OCI-LY3 (cell line): ENCODE measurements around the gene SNTG2.

Source experiments
- H2AFZ ChIP-seq: fragments of 200-600, 300-600 bp; shearing (Covaris generic); 2 replicates; pipeline ENCODE4 v1.6.0; 2014; ENCODE audit warnings: antibody characterized with exemption, low read depth, low read length
- H3K27ac ChIP-seq: fragments of 200-600, 300-600 bp; sonication (generic); 2 replicates; pipeline ENCODE4 v1.5.1; 2014; ENCODE audit warnings: mild to moderate bottlenecking, low read length, moderate library complexity, mixed read lengths
- H3K27me3 ChIP-seq: fragments of 200-600, 300-600 bp; sonication (generic); 2 replicates; pipeline ENCODE4 v1.6.1; 2014; ENCODE audit warnings: low read depth, low read length, mixed read lengths
- H3K36me3 ChIP-seq: fragments of 200-600, 300-600 bp; sonication (generic); replicated peaks from 2 replicates; pipeline ENCODE3; 2014; ENCODE audit warnings: low read depth, low read length, mixed read lengths
- H3K4me1 ChIP-seq: fragments of 300-600, 200-600 bp; sonication (generic); 2 replicates; pipeline ENCODE4 v1.6.1; 2014; ENCODE audit warnings: low read length, mixed read lengths
- H3K4me2 ChIP-seq: fragments of 200-600, 300-600 bp; sonication (generic); 2 replicates; pipeline ENCODE4 v1.6.1; 2014; ENCODE audit warnings: low read length, mixed read lengths
- H3K4me3 ChIP-seq: fragments of 300-600, 200-600 bp; sonication (generic); 2 replicates; pipeline ENCODE4 v1.5.1; 2014; ENCODE audit warnings: antibody characterized with exemption, mild to moderate bottlenecking, low read length, moderate library complexity
- H3K79me2 ChIP-seq: fragments of 300-600, 200-600 bp; shearing (Covaris generic); 2 replicates; pipeline ENCODE4 v1.6.1; 2014; ENCODE audit warnings: mild to moderate bottlenecking, low read length, mixed read lengths
- H3K9ac ChIP-seq: fragments of 300-600, 200-600 bp; shearing (Covaris generic); 2 replicates; pipeline ENCODE4 v1.6.0; 2014; ENCODE audit warnings: mild to moderate bottlenecking, low read length, moderate library complexity
- H3K9me3 ChIP-seq: fragments of 200-600, 300-600 bp; shearing (Covaris generic); 2 replicates; pipeline ENCODE4 v1.6.1; 2014; ENCODE audit warnings: low read length, mixed read lengths; ENCODE audit not compliant: insufficient read depth
- H4K20me1 ChIP-seq: fragments of 200-600, 300-600 bp; sonication (generic); 2 replicates; pipeline ENCODE4 v1.6.1; 2016; ENCODE audit warnings: low read length, mixed read lengths; ENCODE audit not compliant: insufficient read depth
- CTCF ChIP-seq: fragments of 200-600, 300-600 bp; sonication (generic); IDR thresholded peaks from 2 replicates; pipeline ENCODE4 v1.5.1; 2014; ENCODE audit warnings: antibody characterized with exemption, low read length, low read depth
- EZH2phosphoT487 ChIP-seq: fragments of 200-600 bp; shearing (Covaris generic); IDR thresholded peaks from 2 replicates; pipeline ENCODE4 v1.6.1; 2018; ENCODE audit warnings: antibody characterized with exemption, mixed run types, low read depth

Gene SNTG2

GRCh38 chr2:1028831-1029230 is 78.2 kb downstream of the SNTG2 start:
- H3K27me3 ChIP-seq, result no peaks in the 10 kb centered on the region; the same call in 1 of the 2 replicates
- no peak for TF ChIP-seq CTCF
- no peak overlapping the region for H3K4me3 ChIP-seq
- H3K27ac ChIP-seq, result no peak overlapping the region
- H2AFZ ChIP-seq, result no peak overlapping the region
- H4K20me1 ChIP-seq, result no peaks in the 10 kb centered on the region
- H3K79me2 ChIP-seq, result no peaks in the 10 kb centered on the region
- no peaks in the 10 kb centered on the region for H3K9me3 ChIP-seq
- H3K4me2 ChIP-seq, result no peak overlapping the region
- H3K36me3 ChIP-seq, result no peaks in the 10 kb centered on the region
- H3K4me1 ChIP-seq, result no peaks in the 10 kb centered on the region
- no peak overlapping the region for H3K9ac ChIP-seq

- Histone ChIP-seq H3K27me3 (no peaks in the 10 kb centered on the region; the same call in 1 of the 2 replicates), H3K9me3 (no peaks in the 10 kb centered on the region), H2AFZ (no peak overlapping the region), H3K4me3 (no peak overlapping the region), H3K36me3 (no peaks in the 10 kb centered on the region), H3K4me2 (no peak overlapping the region), H3K79me2 (no peaks in the 10 kb centered on the region), H3K4me1 (no peaks in the 10 kb centered on the region), H3K9ac (no peak overlapping the region), H4K20me1 (no peaks in the 10 kb centered on the region), H3K27ac (no peak overlapping the region)
- TF ChIP-seq CTCF, result no peak
- TF ChIP-seq EZH2phosphoT487, result no peak
Observed at GRCh38 chr2:1032030-1032429, 81.4 kb downstream of the SNTG2 start.

- Histone ChIP-seq H3K36me3 (no peaks in the 10 kb centered on the region), H3K27ac (no peak overlapping the region), H3K9ac (no peak overlapping the region), H3K27me3 (peaks cover 4% of the 10 kb centered on the region; the same call in 1 of the 2 replicates), H3K4me3 (no peak overlapping the region), H3K4me2 (no peak overlapping the region), H4K20me1 (no peaks in the 10 kb centered on the region), H3K4me1 (no peaks in the 10 kb centered on the region), H3K79me2 (no peaks in the 10 kb centered on the region), H3K9me3 (no peaks in the 10 kb centered on the region), H2AFZ (no peak overlapping the region)
- TF ChIP-seq CTCF (no peak), EZH2phosphoT487 (no peak)
Observed at GRCh38 chr2:1033069-1033468, 82.4 kb downstream of the SNTG2 start.

GRCh38 chr2:1037066-1037465 is 86.4 kb downstream of the SNTG2 start:
- H3K79me2 ChIP-seq, result no peaks in the 10 kb centered on the region
- peaks cover 11% of the 10 kb centered on the region for H3K27me3 ChIP-seq
- no peaks in the 10 kb centered on the region for H3K9me3 ChIP-seq
- TF ChIP-seq EZH2phosphoT487 (no peak), CTCF (no peak)
- no peaks in the 10 kb centered on the region for H3K4me1 ChIP-seq
- H2AFZ ChIP-seq, result no peak overlapping the region
- H3K36me3 ChIP-seq, result no peaks in the 10 kb centered on the region
- no peaks in the 10 kb centered on the region for H4K20me1 ChIP-seq
- no peak overlapping the region for H3K4me2 ChIP-seq
- no peak overlapping the region for H3K27ac ChIP-seq
- no peak overlapping the region for H3K9ac ChIP-seq
- no peak overlapping the region for H3K4me3 ChIP-seq
